Measurements from ENCODE around the gene DRC7. TPM values are rescaled to one million over a fixed set of nuclear protein-coding genes. Genes with fewer than 3 reads are reported as not detected.
"Not testable (repeated sequence)": the region's sequence is repeated elsewhere in the genome, so short reads cannot be mapped to it uniquely, and the experiment has no call there.

DRC7 gene
- total RNA-seq, 1 donor from 2014 or later: 7.4 TPM

DNA sequence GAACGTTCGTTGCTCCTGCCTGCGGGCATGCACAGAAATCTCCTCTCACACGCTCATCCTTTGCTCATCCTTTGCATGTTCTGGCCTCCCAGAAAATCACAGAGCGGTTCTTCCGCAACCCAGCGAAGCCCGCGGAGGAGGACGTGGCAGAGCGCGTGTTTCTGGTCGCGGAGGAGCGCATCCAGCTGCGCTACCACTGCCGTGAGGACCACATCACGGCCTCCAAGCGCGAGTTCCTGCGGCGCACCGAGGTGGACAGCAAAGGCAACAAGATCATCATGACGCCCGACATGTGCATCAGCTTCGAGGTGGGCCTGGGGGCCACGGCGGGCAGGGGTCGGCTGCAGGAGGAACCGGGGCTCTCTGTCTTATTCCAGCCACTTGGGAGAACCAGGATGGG lies 31.4 kb downstream of the DRC7 start:
- no peak overlapping the region for H3K4me3 Mint-ChIP-seq
- TF ChIP-seq, protein P1, sequence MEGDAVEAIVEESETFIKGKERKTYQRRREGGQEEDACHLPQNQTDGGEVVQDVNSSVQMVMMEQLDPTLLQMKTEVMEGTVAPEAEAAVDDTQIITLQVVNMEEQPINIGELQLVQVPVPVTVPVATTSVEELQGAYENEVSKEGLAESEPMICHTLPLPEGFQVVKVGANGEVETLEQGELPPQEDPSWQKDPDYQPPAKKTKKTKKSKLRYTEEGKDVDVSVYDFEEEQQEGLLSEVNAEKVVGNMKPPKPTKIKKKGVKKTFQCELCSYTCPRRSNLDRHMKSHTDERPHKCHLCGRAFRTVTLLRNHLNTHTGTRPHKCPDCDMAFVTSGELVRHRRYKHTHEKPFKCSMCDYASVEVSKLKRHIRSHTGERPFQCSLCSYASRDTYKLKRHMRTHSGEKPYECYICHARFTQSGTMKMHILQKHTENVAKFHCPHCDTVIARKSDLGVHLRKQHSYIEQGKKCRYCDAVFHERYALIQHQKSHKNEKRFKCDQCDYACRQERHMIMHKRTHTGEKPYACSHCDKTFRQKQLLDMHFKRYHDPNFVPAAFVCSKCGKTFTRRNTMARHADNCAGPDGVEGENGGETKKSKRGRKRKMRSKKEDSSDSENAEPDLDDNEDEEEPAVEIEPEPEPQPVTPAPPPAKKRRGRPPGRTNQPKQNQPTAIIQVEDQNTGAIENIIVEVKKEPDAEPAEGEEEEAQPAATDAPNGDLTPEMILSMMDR (conservative IDR thresholded peaks at IDR 0.05): no peak
- H3K4me1 Mint-ChIP-seq (ENCODE audit: unreplicated experiment): no peaks in the 10 kb centered on the region
- no peaks in the 10 kb centered on the region for H3K27me3 Mint-ChIP-seq
- H3K9me3 Mint-ChIP-seq: no peaks in the 10 kb centered on the region
- DNase-seq (ENCODE audit: extremely low spot score, unreplicated experiment): no peak
- no peak overlapping the region for H3K27ac Mint-ChIP-seq
- H3K36me3 Mint-ChIP-seq: no peaks in the 10 kb centered on the region

DNA sequence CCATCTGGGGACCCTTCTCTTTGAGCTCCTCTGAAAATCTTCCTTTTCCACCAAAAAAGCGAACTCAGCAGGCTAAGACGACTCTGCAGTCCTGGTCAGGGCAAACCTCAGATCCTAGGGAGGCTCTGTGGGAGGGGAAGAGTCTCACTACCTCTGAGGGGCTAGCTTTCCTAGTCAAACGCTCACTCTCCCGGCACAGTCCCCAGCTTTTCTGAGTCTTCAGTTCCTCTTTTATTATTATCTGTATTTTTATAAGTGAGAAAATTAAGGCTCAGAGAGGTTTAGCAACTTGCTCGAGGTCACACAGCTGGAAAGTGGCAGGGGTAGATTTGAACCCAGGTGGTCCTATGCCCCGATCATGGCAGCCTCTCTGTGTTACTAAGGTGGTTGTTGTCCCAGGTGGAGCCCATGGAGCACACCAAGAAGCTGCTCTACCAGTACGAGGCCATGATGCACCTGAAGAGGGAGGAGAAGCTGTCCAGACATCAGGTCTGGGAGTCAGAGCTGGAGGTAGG lies 31.9 kb downstream of the DRC7 start:
- DNase-seq (ENCODE audit: extremely low spot score, unreplicated experiment): no peak
- Mint-ChIP-seq H3K4me1 (ENCODE audit: unreplicated experiment) (no peaks in the 10 kb centered on the region), H3K27ac (no peak overlapping the region), H3K36me3 (no peaks in the 10 kb centered on the region), H3K4me3 (no peak overlapping the region), H3K27me3 (no peaks in the 10 kb centered on the region), H3K9me3 (no peaks in the 10 kb centered on the region)
- TF ChIP-seq, protein P1 (conservative IDR thresholded peaks at IDR 0.05): no peak

DNA sequence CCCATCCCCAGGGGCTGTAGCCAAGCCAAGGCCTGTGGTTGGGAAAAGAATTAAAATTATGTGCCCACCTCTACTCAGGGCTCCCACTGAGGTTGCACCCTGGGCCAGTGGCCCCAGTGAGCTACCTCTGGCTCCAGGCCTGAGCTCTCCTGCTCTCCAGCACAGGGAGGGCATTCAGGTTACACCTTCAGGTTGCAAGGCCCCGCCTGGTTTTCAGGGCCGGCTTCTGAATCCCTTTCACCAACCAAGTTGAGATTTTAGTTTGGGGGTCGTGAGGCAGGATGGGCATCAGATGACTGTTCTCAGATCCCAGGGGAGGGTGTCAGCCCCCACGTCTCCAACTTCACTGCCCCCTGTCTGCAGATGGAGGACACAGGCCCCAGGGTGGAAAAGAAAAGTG lies 33.0 kb downstream of the DRC7 start:
- Mint-ChIP-seq H3K27ac (no peak overlapping the region), H3K4me1 (ENCODE audit: unreplicated experiment) (no peaks in the 10 kb centered on the region), H3K36me3 (no peaks in the 10 kb centered on the region), H3K27me3 (no peaks in the 10 kb centered on the region), H3K9me3 (no peaks in the 10 kb centered on the region), H3K4me3 (no peak overlapping the region)
- TF ChIP-seq, protein P1 (conservative IDR thresholded peaks at IDR 0.05): no peak
- DNase-seq (ENCODE audit: extremely low spot score, unreplicated experiment): no peak

DNA sequence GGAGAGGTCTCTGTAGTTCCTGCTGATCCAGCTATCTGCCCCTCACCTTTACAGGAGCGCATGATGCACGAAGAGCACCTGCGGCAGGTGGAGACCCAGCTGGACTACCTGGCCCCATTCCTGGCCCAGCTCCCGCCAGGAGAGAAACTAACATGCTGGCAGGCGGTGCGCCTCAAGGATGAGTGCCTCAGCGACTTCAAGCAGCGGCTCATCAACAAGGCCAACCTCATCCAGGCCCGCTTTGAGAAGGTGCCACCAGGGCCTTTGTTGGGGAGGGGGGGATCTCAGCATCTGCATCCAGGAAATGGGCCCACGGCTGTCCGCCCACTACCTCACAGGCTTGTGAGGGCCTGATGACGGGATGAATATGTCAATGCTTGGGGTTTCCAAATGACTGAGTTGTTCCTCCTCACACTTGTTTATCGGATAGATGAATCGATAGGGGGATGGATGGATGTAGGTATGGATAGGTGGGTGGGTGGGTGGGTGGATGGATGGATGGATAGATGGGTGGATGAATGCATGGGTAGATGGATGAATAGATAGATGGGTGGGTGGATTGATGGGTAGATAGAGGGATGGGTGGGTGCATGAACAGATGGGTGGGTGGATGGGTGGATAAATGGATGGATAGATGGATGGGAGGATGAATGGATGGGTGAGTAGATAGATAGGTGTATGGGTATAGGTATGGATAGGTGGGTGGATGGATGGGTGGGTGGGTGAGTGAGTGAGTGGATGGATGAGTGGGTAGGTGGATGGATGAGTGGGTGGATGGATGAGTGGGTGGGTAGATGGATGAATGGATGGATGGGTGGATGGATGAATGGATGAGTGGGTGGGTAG lies 34.0 kb downstream of the DRC7 start:
- H3K9me3 Mint-ChIP-seq: peaks cover 7% of the 10 kb centered on the region
- H3K4me1 Mint-ChIP-seq (ENCODE audit: unreplicated experiment): no peaks in the 10 kb centered on the region
- no peaks in the 10 kb centered on the region for H3K27me3 Mint-ChIP-seq
- H3K27ac Mint-ChIP-seq: no peak overlapping the region
- TF ChIP-seq, protein P1 (conservative IDR thresholded peaks at IDR 0.05): no peak
- H3K36me3 Mint-ChIP-seq: peaks cover 4% of the 10 kb centered on the region
- DNase-seq (ENCODE audit: extremely low spot score, unreplicated experiment): no peak
- H3K4me3 Mint-ChIP-seq: no peak overlapping the region

DNA sequence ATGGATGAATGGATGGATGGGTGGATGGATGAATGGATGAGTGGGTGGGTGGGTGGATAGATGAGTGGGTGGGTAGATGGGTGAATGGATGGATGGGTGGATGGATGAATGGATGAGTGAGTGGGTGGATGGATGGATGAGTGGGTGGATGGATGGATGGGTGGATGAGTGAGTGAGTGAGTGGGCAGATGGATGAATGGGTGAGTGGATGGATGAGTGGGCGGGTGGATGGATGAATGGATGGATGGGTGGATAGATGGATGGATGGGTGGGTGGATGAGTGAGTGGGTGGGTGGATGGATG lies 34.5 kb downstream of the DRC7 start:
- Mint-ChIP-seq H3K36me3 (peaks cover 4% of the 10 kb centered on the region), H3K27me3 (no peaks in the 10 kb centered on the region), H3K9me3 (peaks cover 7% of the 10 kb centered on the region), H3K4me1 (ENCODE audit: unreplicated experiment) (no peaks in the 10 kb centered on the region), H3K4me3 (no peak overlapping the region), H3K27ac (no peak overlapping the region)
- TF ChIP-seq, protein P1 (conservative IDR thresholded peaks at IDR 0.05): no peak
- DNase-seq (ENCODE audit: extremely low spot score, unreplicated experiment): no peak

DNA sequence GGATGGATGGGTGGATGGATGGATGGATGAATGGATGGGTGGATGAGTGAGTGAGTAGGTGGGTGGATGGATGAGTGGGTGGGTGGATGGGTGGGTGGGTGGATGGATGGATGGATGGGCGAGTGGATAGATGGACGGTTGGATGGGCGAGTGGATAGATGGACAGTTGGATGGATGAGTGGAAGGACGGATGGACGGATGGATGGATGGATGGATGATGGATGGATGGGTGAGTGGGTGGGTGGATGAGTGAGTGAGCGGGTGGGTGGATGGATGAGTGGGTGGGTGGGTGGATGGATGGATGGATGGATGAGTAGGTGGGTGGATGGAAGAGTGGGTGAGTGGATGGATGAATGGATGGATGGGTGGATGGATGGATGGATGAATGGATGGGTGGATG lies 35.2 kb downstream of the DRC7 start:
- not testable (repeated sequence) for H3K27ac Mint-ChIP-seq; H3K27me3 Mint-ChIP-seq; DNase-seq (ENCODE audit: extremely low spot score, unreplicated experiment); H3K36me3 Mint-ChIP-seq; H3K4me1 Mint-ChIP-seq (ENCODE audit: unreplicated experiment); H3K4me3 Mint-ChIP-seq; H3K9me3 Mint-ChIP-seq
